Heart left ventricle (tissue), 13 donors: ENCODE data around the gene CNRIP1.

ENCODE experiments used
- POLR2A ChIP-seq, 2 donors: fragments of 450-650 bp; IDR thresholded peaks; one replicate each; pipeline ENCODE4 v1.6.1; 2017; ENCODE audit warnings: antibody characterized with exemption in 2 of 2, mild to moderate bottlenecking in 2 of 2, moderate library complexity in 2 of 2
- TF ChIP-seq, protein P1 (sequence below), 12 donors: fragments of 200-600 bp; sonication (generic) in 4 of 12; IDR thresholded peaks; one replicate each; pipeline versions ENCODE4 v1.5.0 to v1.8.0; 2018 to 2022; ENCODE audit warnings: antibody characterized with exemption in 12 of 12, mild to moderate bottlenecking in 5 of 12
- donor health status: ischemic (EF 13 %, LVEDD 7.1; RV severe dilation, severe dysfunction).
- donor health status: DM: no; HTN: yes; CAD: no.
- donor health status: DM: no; HTN: no; CAD: no.
- donor health status: ischemic (EF 25% LVEDD 6.9; RV normal size, moderate dysfunction).
- donor health status: ischemic (EF 25% LVEDD 5.7; RV mildly dilated, moderate dysfunction).
- donor health status: ischemic (EF 35%, LVEDD 5.7; RV mildly dilated, moderate dysfunction).
- donor health status: nonischemic (EF 11% LVEDD 7.7; RV severe dilation, severe dysfunction).
- donor health status: DM: yes; HTN: yes; CAD: no.
- donor health status: PGD.
- donor health status: ischemic (EF 29% LVEDD 5.4; RV normal size, mild dysfunction).
- donor health status: nonischemic (EF 23%, LVEDD 6.1; RV moderate dilation, normal function).

DNA sequence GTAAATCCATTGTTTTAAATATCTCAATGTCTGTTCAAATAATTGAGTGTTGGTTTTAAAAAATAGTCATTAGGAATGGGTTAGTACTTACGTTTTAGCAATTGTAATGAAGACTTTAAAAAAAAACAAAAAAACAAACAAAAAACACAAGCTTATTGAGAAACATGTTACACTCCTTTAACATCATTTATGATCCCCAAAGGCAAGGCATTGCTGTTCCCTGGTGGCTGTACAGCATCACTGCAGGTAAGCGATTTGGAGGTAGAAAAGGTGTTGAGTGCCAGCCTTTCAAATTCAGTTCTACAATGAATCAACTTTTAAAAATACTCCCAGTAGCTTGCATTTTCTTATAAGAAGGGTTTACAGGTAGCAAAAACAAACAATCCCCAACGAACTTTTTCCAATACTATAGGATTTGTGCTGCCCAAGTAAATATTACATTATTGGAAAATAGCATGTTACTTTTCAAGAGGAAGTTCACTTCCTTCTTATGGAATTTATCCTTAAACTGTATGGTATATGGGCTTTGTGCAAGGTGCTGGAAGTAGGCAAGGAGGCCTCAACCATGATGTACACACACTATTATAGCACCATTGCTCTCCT, 27.5 kb downstream of the CNRIP1 start:
- TF ChIP-seq, protein P1, sequence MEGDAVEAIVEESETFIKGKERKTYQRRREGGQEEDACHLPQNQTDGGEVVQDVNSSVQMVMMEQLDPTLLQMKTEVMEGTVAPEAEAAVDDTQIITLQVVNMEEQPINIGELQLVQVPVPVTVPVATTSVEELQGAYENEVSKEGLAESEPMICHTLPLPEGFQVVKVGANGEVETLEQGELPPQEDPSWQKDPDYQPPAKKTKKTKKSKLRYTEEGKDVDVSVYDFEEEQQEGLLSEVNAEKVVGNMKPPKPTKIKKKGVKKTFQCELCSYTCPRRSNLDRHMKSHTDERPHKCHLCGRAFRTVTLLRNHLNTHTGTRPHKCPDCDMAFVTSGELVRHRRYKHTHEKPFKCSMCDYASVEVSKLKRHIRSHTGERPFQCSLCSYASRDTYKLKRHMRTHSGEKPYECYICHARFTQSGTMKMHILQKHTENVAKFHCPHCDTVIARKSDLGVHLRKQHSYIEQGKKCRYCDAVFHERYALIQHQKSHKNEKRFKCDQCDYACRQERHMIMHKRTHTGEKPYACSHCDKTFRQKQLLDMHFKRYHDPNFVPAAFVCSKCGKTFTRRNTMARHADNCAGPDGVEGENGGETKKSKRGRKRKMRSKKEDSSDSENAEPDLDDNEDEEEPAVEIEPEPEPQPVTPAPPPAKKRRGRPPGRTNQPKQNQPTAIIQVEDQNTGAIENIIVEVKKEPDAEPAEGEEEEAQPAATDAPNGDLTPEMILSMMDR (IDR thresholded peaks at IDR 0.05): peak; percentile 34 to 59 (median 51)
- TF ChIP-seq POLR2A (IDR thresholded peaks at IDR 0.05): no peak
